ENCODE measurements around the gene PPP1R13B.

Gene PPP1R13B

GRCh38 chr14:103721334-103722120 is 125.8 kb downstream of the PPP1R13B start:
- no peak for TF ChIP-seq CTCF (IDR thresholded peaks at IDR 0.05; ENCODE audit: low read depth, low read length)

GRCh38 chr14:103719751-103720150 is 127.6 kb downstream of the PPP1R13B start:
- DNase-seq (ENCODE audit: extremely low read depth, low read depth), result no peak

More at GRCh38 chr14:103721334-103722120, 125.8 kb downstream of the PPP1R13B start:
- DNase-seq (ENCODE audit: extremely low read depth, low read depth), result no peak

GRCh38 chr14:103718572-103718971 is 128.8 kb downstream of the PPP1R13B start:
- no peak for DNase-seq (ENCODE audit: extremely low read depth, low read depth)
- TF ChIP-seq CTCF (IDR thresholded peaks at IDR 0.05; ENCODE audit: low read depth, low read length), result no peak

More at GRCh38 chr14:103719751-103720150, 127.6 kb downstream of the PPP1R13B start:
- TF ChIP-seq CTCF (IDR thresholded peaks at IDR 0.05; ENCODE audit: low read depth, low read length), result no peak

- DNase-seq (ENCODE audit: extremely low read depth, low read depth), result no peak
- TF ChIP-seq CTCF (IDR thresholded peaks at IDR 0.05; ENCODE audit: low read depth, low read length), result no peak
Observed at GRCh38 chr14:103716899-103717411, 130.4 kb downstream of the PPP1R13B start.

GRCh38 chr14:103716091-103716801 is 131.1 kb downstream of the PPP1R13B start:
- no peak for DNase-seq (ENCODE audit: extremely low read depth, low read depth)
- TF ChIP-seq CTCF (IDR thresholded peaks at IDR 0.05; ENCODE audit: low read depth, low read length), result no peak

GRCh38 chr14:103715052-103716000 is 132.0 kb downstream of the PPP1R13B start, which contains the start of the genes XRCC3 and ZFYVE21:
Gene XRCC3 (minus strand): TSS chr14:103715451. CDS start chr14:103711087, 4,364 bp downstream.
Gene ZFYVE21 (plus strand): TSS chr14:103715810. CDS start chr14:103715842, 32 bp downstream.
- DNase-seq (ENCODE audit: extremely low read depth, low read depth), result peak; percentile 98
- no peak for TF ChIP-seq CTCF (IDR thresholded peaks at IDR 0.05; ENCODE audit: low read depth, low read length)
